Right lobe of liver (tissue), 4 donors: Measurements from ENCODE around the gene CLSTN2.

ENCODE experiments used
- POLR2A ChIP-seq: fragments of 450-650 bp; IDR thresholded peaks from one replicate; pipeline ENCODE4 v1.6.1; 2017; ENCODE audit warnings: antibody characterized with exemption, mild to moderate bottlenecking
- TF ChIP-seq, protein P1 (sequence below), 4 donors: fragments of 200-600 bp in 3 of 4; fragments of 450-650 bp in 1 of 4; IDR thresholded peaks; one replicate each; pipeline versions ENCODE4 v1.5.1 to v1.8.0; 2016 to 2022; ENCODE audit warnings: antibody characterized with exemption in 4 of 4, mild to moderate bottlenecking in 2 of 4
- donor health status: DM: no; HTN: no; CAD: no.
- donor health status: DM: no; HTN: no; CAD: no.
- donor health status: DM: no; HTN: yes; CAD: no.

DNA sequence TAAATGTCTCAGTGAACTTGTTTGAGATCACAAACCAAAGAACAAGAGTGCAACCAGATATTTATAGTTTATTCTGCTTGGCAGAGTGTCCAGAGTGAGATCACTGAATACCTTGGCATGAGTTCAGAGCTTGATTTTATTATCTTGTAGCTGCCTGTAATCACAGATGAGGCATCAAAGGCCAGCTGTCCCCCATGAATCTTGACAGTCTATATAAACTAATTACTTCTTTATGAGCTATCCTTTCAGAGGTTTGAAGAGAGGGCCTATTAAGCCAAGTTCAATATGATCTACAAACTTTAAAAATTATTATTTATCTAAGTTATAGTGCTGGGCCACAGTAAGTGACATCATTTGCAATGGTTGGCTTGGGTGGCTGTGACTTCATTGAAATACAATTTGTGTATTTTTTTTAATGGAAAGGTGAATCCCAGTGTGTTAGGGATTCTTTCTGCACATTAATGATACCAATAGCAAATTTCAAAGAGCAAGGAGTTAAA is 251.5 kb downstream of the CLSTN2 start:
- TF ChIP-seq POLR2A = no peak
- TF ChIP-seq, protein P1, sequence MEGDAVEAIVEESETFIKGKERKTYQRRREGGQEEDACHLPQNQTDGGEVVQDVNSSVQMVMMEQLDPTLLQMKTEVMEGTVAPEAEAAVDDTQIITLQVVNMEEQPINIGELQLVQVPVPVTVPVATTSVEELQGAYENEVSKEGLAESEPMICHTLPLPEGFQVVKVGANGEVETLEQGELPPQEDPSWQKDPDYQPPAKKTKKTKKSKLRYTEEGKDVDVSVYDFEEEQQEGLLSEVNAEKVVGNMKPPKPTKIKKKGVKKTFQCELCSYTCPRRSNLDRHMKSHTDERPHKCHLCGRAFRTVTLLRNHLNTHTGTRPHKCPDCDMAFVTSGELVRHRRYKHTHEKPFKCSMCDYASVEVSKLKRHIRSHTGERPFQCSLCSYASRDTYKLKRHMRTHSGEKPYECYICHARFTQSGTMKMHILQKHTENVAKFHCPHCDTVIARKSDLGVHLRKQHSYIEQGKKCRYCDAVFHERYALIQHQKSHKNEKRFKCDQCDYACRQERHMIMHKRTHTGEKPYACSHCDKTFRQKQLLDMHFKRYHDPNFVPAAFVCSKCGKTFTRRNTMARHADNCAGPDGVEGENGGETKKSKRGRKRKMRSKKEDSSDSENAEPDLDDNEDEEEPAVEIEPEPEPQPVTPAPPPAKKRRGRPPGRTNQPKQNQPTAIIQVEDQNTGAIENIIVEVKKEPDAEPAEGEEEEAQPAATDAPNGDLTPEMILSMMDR (IDR thresholded peaks at IDR 0.05) = no peak
